Suppressor macrophage (primary cell): Measurements from ENCODE around the gene CEP104.
A peak's percentile ranks its signal among the peaks of the same experiment; 100 is the strongest.
"Not testable (repeated sequence)": the region's sequence is repeated elsewhere in the genome, so short reads cannot be mapped to it uniquely, and the experiment has no call there.

Source experiments
- DNase-seq, 4 experiments: peaks; one replicate each; pipeline ENCODE4 v3.0.0-alpha.2; 2020 to 2022

Gene CEP104

DNA sequence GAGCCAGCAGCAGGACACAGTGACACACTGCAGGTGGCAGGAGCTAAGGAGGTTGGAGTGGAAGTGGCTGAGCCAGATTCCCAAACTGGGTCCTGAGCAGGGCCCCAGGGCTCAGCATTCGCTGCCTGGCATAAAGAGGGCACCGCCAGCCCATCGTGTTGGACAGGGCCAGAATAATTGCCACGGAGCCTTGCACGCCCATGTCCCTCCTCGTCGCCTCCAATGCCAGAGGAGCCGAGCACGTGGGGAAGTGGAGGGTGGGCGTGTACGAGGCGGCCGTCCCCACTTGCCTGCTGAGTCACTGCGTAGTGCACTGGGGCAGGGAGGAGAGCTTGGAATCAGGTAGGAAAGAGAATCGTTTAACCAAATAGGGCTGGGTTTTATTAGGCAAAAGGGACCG lies 34.6 kb downstream of the CEP104 start:
- no peak for DNase-seq

DNA sequence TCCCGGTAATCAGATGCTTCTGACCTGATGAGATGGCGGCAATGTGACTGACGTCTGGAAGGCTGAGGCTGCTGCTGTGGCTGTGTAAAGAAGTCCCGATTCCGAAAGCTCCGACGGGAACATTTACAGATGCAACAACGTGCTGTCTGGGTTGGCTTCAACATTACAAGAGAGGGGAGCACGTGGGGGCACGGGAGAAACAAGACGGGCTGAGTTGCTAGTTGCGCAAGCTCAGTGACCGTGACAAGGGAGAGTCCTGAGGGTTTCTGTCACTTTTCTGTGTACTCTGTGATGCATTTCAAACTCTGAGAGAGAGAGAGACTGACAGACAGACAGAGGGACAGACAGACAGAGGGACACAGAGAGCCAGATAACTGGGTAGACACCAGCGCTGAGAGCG lies 35.1 kb downstream of the CEP104 start:
- no peak for DNase-seq

DNA sequence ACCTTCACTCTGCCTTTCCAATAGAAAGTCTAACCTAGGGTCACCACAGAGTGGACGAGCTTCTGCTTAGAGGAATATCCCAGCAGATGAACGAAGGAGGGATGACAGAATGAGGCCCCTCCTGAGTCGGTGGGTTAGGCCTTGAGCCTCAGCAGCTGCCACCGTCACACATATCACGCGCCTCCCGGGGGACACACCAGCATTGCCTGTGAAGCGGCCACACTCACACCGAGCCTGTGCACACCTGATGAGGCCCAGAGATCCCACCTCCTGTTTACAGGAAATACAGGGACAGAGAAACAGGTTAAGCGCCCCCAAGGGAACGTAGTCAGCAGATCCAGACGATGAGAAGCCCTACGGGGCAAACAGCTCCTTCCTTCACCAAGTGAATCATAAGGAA lies 35.6 kb downstream of the CEP104 start:
- no peak for DNase-seq

DNA sequence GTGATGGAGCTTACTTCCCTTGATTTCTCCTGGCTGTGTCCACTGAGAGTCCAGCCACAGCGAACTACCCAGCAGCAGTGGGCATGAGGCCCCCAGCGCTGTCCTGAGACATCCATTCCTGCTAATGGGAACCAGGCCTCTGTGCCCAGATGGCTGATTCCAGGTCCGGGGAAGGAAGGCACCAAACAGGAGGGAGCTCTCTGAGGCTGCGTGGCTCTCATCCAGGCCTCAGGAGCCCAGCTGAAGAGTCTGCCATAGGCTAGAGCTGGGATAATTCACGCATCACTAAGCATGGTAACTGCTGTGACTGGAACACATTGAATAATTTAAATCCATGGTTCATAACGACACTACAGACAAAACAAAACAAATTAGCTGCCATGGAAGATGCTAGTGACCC lies 36.0 kb downstream of the CEP104 start:
- no peak for DNase-seq

DNA sequence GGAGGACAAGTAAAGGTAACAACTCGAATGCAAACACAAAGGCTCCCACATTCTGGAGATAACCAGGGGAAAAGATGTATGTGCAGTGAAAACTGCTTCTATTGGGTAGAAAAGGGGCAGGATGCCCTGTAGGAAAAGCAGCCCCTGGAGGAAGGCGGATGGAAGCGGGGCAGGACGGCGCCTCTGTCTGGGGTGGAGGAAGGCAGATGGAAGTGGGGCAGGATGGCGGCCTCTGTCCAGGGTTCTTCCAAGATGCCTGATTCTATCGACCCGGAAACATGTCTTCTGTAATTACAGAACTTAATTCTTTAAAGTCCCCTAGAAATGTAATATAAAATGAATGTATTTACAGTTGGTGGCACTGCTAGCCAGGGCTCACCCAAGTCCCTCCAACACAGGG lies 36.7 kb downstream of the CEP104 start:
- DNase-seq, result no peak

DNA sequence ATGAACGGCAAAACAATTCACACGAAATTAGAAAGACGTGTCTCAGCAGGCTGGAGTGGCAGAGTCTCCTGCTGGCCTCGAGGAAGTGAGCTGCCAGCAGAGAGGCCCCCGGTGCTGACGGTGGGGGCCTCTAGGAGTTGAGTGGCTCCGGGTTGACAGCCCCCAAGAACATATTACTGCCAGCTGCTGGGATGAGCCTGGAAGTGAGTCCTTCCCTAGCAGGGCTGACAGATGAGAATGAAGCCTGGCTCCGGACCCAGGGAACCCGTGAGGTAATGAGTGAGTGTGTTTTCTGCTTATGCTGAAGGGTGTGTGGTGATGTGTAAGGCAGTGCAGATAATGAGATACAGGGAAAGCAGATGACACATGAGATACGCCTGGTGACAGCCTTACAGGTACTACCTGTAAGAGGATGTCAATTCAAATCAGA lies 37.2 kb downstream of the CEP104 start:
- no peak for DNase-seq

DNA sequence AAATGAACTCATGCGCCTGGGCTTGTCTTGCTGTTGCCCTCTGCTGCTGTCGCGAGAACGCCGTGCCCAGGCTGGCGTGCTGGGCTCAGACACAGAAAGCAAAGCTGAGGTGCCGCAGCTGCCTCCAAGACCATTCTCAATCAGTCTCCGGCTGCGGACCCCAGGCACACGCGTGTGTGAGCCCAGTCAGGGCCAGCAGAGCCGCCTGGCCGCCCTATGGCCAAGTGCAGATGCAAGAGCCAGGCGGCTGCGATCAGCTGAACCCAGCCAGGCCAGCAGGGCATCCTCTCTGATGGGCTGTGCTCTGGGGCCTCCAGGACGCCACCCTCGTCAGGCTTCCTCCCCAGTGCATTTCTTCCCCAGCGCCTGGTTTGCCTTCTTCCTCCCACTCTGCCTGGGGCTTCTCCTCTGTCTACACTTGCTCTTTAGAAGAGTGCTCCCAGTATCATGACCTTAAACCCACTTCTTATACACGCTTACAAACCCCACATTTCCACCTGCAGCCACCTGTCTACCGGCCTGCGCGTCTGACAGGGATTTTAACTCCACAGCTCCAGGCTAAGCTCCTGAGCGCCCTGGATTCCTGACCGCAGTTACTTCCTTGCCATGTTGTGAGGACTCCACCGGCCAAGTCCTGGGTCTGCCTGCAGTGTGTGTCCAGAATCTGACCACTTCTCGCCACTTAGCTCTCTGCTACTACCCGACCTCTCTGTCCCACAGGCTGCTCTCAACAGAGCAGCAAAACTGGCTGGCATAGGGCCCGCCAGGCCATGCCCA lies 39.0 kb downstream of the CEP104 start:
- no peak for DNase-seq

DNA sequence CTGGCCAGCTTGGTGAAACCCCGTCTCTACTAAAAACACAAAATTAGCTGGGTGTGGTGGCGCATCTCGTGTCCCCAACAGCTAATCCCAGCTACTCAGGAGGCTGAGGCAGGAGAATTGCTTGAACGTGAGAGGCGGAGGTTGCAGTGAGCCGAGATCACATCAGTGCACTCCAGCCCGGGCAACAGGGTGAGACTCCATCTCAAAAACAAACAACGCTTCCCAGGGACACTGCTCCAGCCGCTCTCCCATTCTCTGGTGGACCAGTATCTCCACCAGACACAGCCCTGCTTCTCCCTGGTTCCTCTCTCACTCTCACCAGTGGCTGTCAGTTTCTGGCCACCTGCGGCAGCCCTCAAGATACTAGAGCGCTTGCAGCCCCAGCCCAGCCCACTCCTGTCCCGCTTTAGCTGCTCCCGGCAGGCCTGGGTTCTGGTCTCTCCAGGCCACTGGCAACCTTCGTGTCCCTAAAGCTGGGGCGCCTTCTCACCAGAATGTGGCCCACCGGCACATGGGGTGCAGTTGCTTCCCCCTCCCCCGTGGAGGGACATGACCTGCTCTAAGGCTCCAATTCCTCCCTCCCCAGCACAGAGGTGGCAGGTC lies 39.8 kb downstream of the CEP104 start:
- DNase-seq, result no peak

DNA sequence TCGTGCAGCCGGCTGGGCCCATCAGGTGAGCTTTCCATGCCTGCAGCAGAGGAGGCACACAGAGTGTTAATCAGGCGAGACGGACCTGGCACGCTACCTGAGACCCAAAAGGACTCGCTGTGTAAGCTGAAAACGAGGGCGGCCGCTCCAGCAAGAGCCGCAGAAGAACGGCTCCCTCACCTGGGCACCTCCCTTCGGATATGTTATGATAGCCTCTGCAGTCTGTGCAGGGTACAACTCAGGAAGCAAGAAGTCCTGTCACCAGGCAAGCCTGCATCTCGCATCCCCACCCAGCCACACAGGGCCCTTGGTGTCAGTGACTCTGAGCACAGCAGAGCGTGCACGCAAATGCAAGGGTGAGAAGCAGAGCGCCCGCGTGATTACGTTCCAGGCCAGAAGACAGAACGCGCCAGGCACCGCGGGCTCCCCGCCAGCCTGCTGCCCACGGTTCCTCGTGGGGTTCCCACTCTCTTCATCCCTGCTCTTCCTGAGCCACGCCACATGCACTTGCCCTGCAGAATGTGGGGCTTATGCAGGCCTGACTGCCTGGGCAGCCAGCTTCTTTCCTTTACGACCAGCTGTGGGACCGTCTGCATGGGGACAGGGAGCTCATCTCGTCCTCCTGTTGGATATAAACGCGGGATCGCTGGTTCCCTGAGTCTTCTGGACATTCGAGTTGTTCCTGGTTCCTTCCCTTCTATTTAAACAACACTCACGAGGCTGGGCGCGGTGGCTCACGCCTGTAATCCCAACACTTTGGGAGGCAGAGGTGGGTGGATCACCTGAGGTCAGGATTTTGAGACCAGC lies 40.5 kb downstream of the CEP104 start:
- no peak for DNase-seq

DNA sequence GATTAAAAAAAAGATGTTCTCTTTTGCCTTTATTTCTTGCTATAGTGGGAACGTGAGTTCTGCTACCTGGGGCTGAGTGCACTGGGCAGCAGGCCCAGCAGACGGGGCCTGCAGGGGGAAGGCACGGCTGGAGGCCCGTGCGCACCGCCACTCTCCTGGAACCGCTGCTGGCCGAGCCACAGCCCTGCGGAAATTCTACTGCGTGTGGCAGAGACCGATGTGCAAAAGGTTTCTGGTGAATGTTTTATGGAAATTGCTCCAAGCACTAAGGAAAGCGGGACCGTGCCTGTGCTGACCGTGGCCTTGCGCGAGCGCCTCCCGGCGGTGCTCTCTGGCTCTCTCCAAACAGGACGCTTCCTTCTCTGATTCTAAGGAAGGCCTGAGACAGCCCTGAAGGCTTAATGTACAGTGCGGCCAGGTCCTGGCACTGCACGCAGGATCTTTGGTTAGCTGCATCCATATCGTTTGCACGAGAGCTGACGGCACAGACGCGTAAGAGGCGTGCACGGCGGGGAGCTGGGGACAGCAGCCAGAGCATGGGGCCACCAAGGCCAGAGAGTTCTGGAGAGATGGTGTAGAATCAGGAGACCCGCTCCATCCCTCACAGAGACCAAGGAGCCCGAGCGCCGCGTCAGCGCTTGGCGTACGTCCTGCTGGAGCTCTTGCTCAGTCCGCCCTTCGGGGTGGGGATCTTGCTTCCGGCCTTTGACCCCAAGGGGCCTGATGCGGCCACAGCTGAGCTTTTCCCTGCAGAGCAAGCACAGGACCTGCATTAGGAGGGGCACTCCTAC lies 42.0 kb downstream of the CEP104 start:
- DNase-seq, result no peak

DNA sequence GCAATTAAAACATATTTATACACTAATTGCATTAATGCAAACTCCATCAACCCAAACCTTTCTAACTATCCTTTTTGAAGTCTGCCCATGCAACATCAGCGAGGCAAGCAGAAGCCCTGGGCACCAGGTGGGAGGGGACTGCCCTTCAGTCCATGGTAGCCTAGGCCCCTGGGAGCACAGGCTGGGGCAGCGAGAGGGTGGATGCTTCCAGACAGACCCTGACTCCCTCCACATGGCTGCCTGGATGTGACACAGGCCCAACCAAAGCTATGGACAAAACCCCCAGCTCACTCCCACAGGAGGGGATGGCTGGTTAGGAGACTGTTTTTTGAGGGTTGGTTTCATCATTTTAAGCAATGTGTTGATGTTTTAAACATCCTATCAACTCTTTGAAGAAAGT lies 42.9 kb downstream of the CEP104 start:
- DNase-seq, result no peak

DNA sequence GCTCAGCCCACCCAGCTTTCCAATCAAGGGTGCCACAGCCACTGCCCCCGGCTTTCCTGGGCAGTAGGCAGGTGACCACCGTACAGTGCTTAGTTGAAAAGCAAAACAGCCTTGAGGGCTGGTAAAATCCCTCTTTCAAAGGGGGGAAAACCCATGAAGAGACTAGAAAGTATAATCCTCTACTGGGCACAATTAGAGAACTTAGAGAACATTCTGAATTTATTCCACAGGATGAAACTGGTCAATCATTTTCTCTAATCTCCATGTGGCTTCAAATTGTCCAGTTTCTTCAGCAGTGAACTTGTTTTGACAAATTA lies 45.5 kb downstream of the CEP104 start:
- DNase-seq, result no peak

DNA sequence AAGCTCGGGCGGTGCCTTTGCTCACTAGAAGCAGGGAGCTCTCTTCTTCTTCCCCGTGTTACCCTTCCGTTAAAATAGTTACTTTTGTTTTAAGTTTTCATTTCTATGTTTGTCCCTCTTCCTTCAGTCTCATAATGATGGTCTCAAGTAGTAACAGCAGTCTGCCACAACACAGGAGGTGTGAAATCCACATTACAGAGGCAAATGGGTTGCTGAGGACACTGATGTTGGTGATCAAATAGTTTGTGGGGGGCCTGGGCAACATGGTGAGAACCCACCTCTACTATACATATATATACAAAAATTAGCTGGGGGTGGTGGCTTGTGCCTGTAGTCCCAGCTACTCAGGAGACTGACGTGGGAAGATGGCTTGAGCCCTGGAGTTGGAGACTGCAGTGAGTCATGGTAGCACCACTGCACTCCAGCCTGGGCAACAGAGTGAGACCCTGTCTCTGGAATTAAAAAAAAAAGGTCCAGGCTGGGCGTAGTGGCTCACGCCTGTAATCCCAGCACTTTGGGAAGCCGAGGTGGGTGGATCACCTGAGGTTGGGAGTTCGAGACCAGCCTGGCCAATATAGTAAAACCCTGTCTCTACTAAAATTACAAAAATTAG lies 46.8 kb downstream of the CEP104 start:
- not testable (repeated sequence) for DNase-seq

DNA sequence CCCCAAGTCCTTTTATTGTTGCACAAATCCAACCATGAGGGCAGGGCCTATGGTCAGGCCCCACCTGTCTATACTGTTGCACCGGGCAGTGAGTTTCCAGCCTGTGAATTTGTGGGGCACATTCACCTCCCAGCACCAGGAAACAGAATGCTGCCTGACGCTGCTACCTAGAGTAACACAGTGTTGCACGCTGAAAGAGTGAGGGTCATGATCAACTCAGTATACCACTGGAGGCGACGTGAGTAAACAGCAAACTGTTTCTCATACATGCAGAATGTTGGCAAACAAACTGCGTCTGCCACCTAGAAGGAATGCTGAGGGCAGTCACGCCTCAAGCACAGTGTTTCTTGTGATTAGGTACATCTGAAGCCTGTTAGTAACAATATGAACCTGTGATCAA lies 47.3 kb downstream of the CEP104 start:
- DNase-seq, result no peak

DNA sequence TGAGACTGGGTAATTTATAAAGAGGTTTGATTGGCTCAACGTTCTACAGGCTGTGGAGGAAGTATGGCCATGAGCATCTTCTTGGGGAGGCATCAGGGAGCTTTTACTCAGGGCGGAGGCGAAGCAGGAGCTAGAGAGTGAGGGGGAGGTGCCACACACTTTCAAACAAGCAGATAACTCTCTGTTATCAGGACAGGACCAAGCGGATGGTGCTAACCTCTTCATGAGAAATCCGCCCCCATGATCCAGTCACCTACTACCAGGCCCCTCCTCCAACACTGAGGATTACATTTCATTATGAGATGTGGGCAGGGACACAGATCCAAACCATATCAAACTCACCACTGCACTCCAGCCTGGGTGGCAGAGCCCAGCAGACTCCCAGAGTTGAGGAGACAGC lies 49.2 kb downstream of the CEP104 start:
- DNase-seq, result no peak

DNA sequence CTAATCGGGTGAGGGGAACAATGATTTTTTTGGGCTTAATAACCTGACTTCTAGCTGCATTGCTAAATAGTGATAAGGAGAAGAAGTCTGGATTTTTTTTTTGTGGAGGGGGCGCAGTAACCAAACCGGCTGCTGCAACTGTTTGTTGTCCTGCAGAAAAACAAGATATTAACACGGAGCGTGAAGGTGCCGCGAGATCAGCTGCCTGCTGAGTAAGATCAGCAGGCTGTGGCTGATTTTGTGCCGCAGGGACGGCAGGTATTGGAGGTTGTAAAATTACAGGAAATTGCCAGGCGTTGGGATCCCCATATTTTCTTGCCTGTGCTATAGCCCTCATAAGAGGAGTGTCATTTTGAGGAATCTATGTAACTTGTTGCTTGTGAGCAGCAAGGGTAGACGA lies 52.0 kb downstream of the CEP104 start:
- no peak for DNase-seq

DNA sequence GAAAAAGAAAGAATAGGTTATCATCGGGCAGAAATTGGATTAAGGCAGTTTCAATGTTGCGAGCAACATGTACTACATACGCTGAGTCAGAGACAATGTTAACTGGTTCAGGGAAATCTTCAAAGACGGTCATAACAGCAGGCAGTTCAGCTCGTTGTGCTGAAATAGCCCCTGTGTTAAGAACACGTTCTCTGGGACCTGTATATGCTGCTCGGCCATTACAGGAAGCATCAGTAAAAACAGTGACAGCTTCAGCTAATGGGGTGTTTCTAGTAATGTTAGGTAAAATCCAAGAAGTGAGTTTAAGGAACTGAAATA lies 52.4 kb downstream of the CEP104 start:
- DNase-seq, result not testable (repeated sequence)

DNA sequence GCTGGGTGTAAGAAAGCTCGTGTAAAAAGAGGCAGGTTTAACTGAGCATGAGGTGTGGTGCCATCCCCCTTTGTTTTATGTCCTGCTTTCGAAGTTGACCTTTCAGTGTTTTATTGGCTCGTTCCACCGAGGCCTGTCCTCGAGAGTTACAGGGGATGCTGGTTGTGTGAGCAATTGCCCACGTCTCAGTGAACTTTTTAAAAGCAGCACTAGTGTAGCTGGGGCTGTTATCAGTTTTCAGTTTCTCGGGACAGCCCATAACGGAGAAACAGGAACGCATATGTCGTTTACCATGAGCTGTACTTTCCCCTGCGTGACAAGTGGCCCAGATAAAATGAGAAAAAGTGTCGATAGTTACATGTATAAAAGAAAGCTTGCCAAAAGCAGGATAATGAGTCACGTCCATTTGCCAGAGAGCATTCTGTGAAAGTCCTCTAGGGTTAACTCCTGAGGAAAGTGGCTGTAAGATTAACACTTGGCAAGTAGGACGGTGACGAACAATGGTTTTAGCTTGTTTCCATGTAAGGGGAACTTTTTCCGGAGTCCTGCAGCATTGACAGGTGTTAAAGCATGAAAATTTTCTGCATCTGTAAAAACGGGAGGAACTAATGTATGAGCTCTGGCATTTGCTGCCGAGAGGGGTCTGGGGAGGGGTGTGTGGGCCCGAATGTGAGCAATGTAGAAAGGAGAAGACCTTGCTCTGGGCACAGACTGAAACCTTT lies 52.9 kb downstream of the CEP104 start:
- no peak for DNase-seq

DNA sequence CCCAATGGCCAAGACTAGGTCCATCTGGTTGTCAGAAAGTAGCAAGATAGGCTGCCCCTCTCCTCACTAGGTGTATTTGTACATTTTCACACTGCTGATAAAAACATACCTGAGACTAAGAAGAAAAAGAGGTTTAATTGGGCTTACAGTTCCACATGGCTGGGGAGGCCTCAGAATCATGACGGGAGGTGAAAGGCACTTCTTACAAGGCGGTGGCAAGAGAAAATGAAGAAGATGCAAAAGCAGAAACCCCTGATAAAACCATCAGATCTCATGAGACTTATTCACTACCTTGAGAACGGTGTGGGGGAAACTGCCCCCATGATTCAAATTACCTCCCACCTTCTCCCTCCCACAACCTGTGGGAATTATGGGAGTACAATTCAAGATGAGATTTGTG lies 56.2 kb downstream of the CEP104 start:
- not testable (repeated sequence) for DNase-seq

DNA sequence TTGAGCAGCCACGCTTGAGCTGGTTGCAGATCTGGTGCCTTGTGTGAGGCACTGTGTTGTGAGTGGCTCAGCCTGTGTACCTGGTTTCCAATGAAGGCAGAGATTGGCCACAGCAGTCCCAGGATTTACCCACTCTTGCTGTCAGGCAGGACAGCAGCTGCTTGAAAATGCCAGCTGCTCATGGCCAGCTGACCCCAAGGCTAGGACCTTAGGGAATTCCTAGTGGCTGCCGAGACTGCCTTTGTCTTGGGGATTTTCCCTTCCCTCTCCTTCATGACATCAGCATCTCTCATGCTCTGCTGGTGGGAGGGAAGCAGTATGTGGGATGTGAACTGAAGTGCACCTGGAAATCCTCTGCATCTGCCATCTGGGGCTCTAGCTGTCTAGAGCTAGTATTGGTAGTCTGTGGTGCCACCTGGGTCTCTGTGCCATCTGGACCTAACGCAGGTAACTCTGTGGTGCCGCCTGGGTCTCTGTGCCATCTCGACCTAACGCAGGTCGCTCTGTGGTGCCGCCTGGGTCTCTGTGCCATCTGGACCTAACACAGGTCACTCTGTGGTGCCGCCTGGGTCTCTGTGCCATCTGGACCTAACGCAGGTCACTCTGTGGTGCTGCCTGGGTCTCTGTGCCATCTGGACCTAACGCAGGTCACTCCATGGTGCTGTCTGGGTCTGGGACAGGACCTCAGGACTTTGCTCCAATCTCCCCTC lies 56.9 kb downstream of the CEP104 start:
- peak in 2 of 4 experiments; percentile 46 to 48 for DNase-seq
